CD4-positive, alpha-beta T cell treated with Interleukin-2 at 100 ng/mL for 4 hours (primary cell): ENCODE measurements around the gene TRUB2.

ENCODE experiments used
- DNase-seq: peaks from one replicate; pipeline ENCODE4 v3.0.0-alpha.2; 2020; ENCODE audit warnings: low spot score

Gene TRUB2

DNA sequence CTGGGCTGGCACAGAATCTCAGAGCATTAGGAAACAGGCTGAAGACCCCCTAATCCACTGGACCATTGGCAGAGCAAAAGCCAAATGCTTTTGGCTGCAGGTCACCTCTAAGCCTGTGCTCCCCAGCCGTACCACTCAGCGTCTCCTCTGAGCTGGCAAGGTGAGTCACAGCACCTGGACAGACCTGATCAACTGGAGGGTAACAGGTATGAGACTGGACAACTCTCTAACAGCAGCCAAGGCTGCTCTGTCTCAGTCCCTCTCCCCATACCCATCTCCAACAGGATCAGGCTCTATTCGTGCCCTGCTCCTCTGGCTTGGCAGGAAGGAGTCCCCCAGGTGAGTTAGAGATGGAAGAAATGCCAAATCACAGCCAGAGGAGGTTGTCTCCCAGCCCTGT, 51.1 kb downstream of the TRUB2 start:
- no peak for DNase-seq

DNA sequence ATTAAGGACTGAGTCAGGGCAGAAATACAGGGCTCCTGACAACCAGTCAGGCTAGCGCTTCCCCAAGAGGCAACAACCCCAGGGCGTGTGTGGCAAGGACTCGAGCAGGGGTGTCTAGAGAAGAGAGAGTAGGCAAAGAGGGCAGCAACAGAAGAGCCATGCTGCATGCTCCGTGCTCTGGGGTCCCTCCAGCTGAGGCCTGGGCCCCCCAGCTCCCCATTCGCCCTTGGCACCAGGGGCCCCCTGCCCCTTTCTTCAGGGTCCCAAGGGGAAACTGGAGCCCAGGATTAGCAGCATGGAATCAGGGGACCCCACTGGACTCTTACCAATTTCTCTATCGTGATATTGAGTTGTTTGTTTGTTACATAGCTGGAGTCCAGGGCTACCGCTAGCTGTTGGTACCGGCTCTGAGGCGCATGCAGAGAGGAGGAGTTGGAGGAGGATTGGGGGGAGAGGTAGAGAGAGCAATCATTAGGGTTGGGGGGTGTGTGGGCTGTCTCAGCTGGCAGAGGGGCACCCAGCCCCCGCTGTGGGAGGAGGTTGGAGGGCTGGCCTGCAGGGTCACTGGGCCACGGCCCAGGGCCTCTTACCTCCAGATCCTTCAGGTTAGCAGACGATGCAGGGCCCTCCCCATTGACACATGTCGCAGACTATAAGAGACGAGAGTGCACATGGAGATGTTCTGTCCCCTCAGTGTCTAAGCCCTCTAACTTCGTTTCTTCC, 55.2 kb downstream of the TRUB2 start:
- DNase-seq: no peak

DNA sequence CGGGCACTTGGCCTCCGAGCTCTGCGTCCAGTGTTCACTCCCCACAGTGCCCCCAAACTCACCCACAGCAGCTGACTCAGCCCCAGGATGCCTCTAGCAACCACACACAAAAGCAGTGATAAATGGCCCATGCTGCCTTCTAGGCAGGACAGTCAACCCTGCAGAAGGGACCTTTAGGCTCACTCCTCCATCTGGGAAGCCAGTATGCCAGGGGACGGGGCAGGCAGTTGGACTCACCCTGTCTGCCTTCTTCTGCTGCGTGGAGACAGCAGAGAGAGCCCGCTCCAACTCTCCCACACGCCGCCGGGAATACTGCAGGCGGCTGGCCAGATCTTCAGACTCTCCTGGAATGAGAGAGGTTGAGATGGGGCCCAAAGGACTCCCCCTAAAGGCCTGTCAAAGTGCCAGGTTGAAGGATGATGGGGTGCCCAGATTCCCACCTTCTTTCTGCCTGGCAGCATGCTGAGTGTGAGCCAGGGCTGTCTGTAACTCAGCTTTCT, 56.8 kb downstream of the TRUB2 start:
- DNase-seq: no peak

DNA sequence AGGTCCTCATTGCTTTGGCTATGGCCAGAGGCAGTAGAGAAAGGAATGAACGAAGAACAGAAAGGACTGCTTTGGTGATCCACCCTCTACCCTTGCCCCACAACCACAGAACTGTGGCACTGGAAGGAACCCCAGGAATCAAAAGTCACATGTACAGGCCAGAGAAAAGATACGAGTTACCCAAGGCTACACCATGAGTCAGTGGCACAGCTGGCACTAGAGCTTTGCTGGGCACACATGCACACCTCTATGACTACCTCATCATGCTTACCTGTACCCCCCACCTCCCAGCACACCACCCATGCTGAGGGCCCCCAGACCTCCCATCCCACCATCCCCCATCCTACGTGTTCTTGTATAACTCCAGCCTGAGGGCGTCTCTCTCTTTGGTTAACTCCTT, 59.6 kb downstream of the TRUB2 start:
- DNase-seq: no peak

DNA sequence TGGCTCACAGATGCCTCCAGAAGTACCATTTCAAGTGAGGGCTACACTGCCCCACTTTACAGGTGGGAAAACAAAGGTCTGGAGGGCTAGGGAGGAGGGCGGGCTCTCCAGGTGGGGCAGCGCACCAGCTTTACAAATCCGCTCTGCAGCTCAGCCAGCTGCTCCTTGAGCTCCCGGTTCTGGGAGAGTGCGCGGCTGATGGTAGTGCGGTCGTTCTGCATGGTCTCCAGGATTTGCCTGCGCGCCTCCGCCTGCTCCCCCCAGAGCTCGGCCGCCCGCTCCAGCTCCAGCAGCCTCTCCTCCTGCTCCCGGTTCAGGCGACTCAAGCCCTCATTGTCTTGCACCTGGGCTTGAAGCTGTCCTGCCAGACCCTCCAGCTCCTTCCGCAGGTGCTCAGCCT, 61.9 kb downstream of the TRUB2 start:
- no peak for DNase-seq

DNA sequence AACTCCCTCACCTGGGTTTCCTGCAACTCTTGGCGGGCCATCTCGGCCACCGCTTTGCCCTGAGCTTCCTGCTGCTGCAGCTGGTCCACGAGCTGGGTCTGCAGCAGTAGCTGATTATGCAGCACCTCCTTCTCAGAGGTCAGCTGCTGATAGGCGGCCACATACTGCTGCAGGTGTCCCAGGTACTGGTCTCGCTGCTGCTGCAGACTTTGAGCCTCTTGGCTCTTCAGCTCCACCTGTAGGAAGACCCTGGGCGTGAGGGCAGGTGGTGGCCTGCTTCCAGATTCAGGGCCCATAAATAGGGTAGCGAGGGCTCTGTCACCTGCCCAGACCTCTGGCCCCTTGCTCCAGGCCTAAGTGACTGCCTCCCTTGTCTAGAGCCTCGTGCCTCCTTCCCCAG, 63.1 kb downstream of the TRUB2 start:
- DNase-seq: no peak

DNA sequence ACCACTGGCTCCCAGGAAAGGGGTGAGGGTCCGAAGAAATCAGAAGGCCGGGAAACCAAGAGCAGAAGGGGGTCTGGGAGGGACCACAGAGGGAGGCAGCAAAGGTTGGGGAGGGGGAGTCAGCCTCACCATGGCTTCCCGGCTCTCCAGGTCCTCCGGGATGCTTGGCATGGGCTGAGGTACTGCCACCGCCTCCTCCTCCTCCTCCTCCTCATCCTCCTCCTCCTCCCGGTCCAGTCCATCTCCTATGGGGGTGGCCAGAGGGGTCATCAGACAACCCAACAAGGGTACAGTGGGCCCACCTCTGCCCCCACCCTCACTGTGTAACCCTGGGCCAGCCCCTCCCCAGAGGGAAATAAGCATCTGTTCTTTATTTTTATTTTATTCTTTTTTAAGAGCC, 63.9 kb downstream of the TRUB2 start:
- no peak for DNase-seq

DNA sequence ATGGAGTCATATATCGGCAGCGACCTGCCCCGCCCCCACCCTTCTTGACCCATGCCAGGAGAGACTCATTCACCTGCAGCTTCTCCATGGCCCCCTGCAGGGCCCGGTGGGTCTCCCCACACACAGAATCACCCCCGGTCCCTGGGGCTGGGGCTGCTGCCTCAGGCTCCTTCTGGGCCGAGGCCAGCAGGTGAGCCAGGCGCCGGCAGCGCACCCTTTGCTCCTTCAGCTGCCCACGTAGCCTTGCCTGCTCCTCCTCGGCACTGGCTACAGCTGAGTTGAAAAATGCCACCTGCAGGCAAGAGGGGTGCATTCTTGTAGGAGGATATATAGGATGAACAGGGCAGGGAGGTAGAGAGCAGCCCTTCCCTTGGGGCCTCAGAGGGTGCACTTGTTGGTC, 64.3 kb downstream of the TRUB2 start:
- DNase-seq: no peak

DNA sequence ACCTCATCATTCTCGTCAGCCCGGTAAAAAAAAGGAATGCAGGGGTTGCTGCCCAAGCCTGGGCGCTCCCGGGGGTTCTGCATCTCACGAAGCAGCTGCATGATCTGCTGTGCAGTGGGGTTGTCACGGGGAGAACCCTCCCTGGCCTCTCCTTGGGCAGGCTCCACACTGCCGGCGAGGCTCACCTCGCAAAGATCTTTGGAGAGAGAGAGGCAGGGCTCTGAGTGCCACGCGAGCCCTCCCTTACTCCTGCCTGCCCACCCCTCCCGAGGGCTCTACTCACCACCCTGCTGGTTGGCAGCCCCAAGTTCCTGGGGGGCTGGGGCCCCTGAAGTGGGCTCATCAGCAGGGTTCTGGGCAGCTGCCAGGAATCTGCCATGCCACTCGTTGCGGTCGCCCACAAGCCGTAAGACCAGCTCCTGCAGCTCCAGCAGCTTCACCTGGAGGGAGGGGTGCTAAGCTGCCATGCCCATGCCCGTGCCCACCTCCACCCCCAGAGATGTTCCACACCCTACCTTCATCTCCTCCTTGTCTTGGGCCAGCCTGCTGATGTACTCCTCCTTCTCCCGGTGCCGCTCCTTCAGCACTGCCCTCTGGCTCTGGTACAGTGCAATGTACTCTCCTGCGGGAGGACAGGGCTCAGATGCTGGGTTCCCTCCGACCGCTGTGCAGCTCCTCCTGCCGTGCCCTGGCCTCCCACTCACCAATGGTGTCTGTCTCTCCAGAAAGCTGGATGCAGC, 65.0 kb downstream of the TRUB2 start:
- no peak for DNase-seq
